ENCODE data around the gene STARD9. TPM values are rescaled to one million over a fixed set of nuclear protein-coding genes. Genes with fewer than 3 reads are reported as not detected.

The STARD9 gene
- total RNA-seq, 1 experiment from 2014 or later = 5.0 TPM

GRCh38 chr15:42616107-42616506 is 40.7 kb downstream of the STARD9 start (continued):
- no peak for TF ChIP-seq REST (IDR thresholded peaks at IDR 0.05; ENCODE audit: low read depth)

GRCh38 chr15:42619656-42620371 is 44.4 kb downstream of the STARD9 start:
- H3K4me3 ChIP-seq (replicated peaks in 1 of 2; ENCODE audit: low read depth in 1 of 2, low read length in 2 of 2) = no peak overlapping the region
- POLR2A ChIA-PET = no interaction called here

More at GRCh38 chr15:42619656-42620371, 44.4 kb downstream of the STARD9 start:
- no peak overlapping the region for H3K27ac ChIP-seq (ENCODE audit: low read depth, low read length)
- no peaks in the 10 kb centered on the region for H3K9me3 ChIP-seq (ENCODE audit: control insufficient read depth in 1 of 2, insufficient read depth in 1 of 2, low read depth in 1 of 2, low read length in 2 of 2)
- no peak for TF ChIP-seq TCF7L2 (IDR thresholded peaks at IDR 0.05; ENCODE audit: borderline replicate concordance, extremely low read depth, insufficient read depth, insufficient read length)
- TF ChIP-seq MAX (IDR thresholded peaks at IDR 0.05) = no peak
- TF ChIP-seq SP1 (IDR thresholded peaks at IDR 0.05; ENCODE audit: low read depth) = no peak
- TF ChIP-seq YY1 (IDR thresholded peaks at IDR 0.05; ENCODE audit: extremely low read depth, insufficient replicate concordance, low read depth, low read length) = no peak
- H3K4me2 ChIP-seq (ENCODE audit: low read length) = no peak overlapping the region
- H2AFZ ChIP-seq (ENCODE audit: low read depth, low read length, poor library complexity, severe bottlenecking) = no peak overlapping the region
- no peak overlapping the region for H3K9ac ChIP-seq (ENCODE audit: low read length)
- no peaks in the 10 kb centered on the region for H3K27me3 ChIP-seq (ENCODE audit: insufficient read depth, low read length)
- DNase-seq (ENCODE audit: low read depth, low spot score) = no peak
- RAD21 ChIA-PET (ENCODE audit: low non-redundant PET in 1 of 2, low total read pairs in 2 of 2, uncharacterized antibody in 2 of 2, unreplicated experiment in 2 of 2) = no interaction called here
- ATAC-seq = no peak
- BruUV-seq (replicated peaks) = no TSS peak
- H3K4me1 ChIP-seq (ENCODE audit: control insufficient read depth in 1 of 2, insufficient read depth in 2 of 2, low read length in 2 of 2) = no peaks in the 10 kb centered on the region
- H3K79me2 ChIP-seq (ENCODE audit: insufficient read depth, low read length) = no peaks in the 10 kb centered on the region
- CTCF ChIA-PET = no interaction called here
- intact Hi-C loops (cut with micrococcal nuclease) = no loop called here
- H3K36me3 ChIP-seq (ENCODE audit: control insufficient read depth in 1 of 2, insufficient read depth in 2 of 2, low read length in 2 of 2) = no peaks in the 10 kb centered on the region
- H4K20me1 ChIP-seq (ENCODE audit: insufficient read depth) = no peaks in the 10 kb centered on the region
- H3K9me2 ChIP-seq (ENCODE audit: insufficient read depth) = no peaks in the 10 kb centered on the region
